ENCODE results near the gene FAIM2.

The FAIM2 gene

GRCh38 chr12:49900371-49900770, 3.3 kb downstream of the FAIM2 start (continued):
- no peak for TF ChIP-seq POU6F1 (CRISPR knock-in tag; IDR thresholded peaks at IDR 0.05; ENCODE audit: borderline replicate concordance, low read depth)
- no peak for TF ChIP-seq PATZ1 (CRISPR knock-in tag; IDR thresholded peaks at IDR 0.05; ENCODE audit: borderline replicate concordance)
- no peak for TF ChIP-seq ZNF565 (CRISPR knock-in tag; conservative IDR thresholded peaks at IDR 0.05; ENCODE audit: low read depth)
- TF ChIP-seq PPARA (CRISPR knock-in tag; IDR thresholded peaks at IDR 0.05; ENCODE audit: borderline replicate concordance), result no peak
- TF ChIP-seq RARB (CRISPR knock-in tag; IDR thresholded peaks at IDR 0.05), result no peak
- no peak for TF ChIP-seq TOX (CRISPR knock-in tag; IDR thresholded peaks at IDR 0.05; ENCODE audit: borderline replicate concordance)
- no peak for TF ChIP-seq SNAI2 (CRISPR knock-in tag; IDR thresholded peaks at IDR 0.05)
- no peak for TF ChIP-seq ZNF70 (CRISPR knock-in tag; IDR thresholded peaks at IDR 0.05)
- no peak for TF ChIP-seq OSR1 (CRISPR knock-in tag; IDR thresholded peaks at IDR 0.05)
- no peak for TF ChIP-seq CSDC2 (CRISPR knock-in tag; IDR thresholded peaks at IDR 0.05)

- no peak for TF ChIP-seq TOX (CRISPR knock-in tag; IDR thresholded peaks at IDR 0.05; ENCODE audit: borderline replicate concordance)
- TF ChIP-seq CSDC2 (CRISPR knock-in tag; IDR thresholded peaks at IDR 0.05), result no peak
- no peak for ATAC-seq
Observed at GRCh38 chr12:49899921-49900320, 3.8 kb downstream of the FAIM2 start.

- no peak for ATAC-seq
Observed at GRCh38 chr12:49899286-49899843, 4.3 kb downstream of the FAIM2 start.

GRCh38 chr12:49897276-49897675, 6.4 kb downstream of the FAIM2 start:
- ATAC-seq, result no peak
- no peak for TF ChIP-seq ZFP3 (CRISPR knock-in tag; IDR thresholded peaks at IDR 0.05)
- no peak for TF ChIP-seq CREB5 (CRISPR knock-in tag; IDR thresholded peaks at IDR 0.05; ENCODE audit: low read depth)
- no peak for TF ChIP-seq ESRRG (CRISPR knock-in tag; IDR thresholded peaks at IDR 0.05)
- TF ChIP-seq ISL1 (CRISPR knock-in tag; IDR thresholded peaks at IDR 0.05), result no peak
- TF ChIP-seq SNAI2 (CRISPR knock-in tag; IDR thresholded peaks at IDR 0.05), result no peak
- TF ChIP-seq ZFP30 (CRISPR knock-in tag; IDR thresholded peaks at IDR 0.05), result no peak
- no peak for TF ChIP-seq ZNF8 (CRISPR knock-in tag; IDR thresholded peaks at IDR 0.05)
- TF ChIP-seq ZNF565 (CRISPR knock-in tag; conservative IDR thresholded peaks at IDR 0.05; ENCODE audit: low read depth), result no peak
- no peak for TF ChIP-seq RARB (CRISPR knock-in tag; IDR thresholded peaks at IDR 0.05)
- no peak for TF ChIP-seq PATZ1 (CRISPR knock-in tag; IDR thresholded peaks at IDR 0.05; ENCODE audit: borderline replicate concordance)

More at GRCh38 chr12:49899286-49899843, 4.3 kb downstream of the FAIM2 start:
- TF ChIP-seq POU6F1 (CRISPR knock-in tag; IDR thresholded peaks at IDR 0.05; ENCODE audit: borderline replicate concordance, low read depth) (no peak), ZNF8 (CRISPR knock-in tag; IDR thresholded peaks at IDR 0.05) (no peak), ESRRG (CRISPR knock-in tag; IDR thresholded peaks at IDR 0.05) (no peak)

GRCh38 chr12:49895773-49896172, 7.9 kb downstream of the FAIM2 start:
- ATAC-seq, result no peak
- TF ChIP-seq TCF4 (CRISPR knock-in tag; IDR thresholded peaks at IDR 0.05; ENCODE audit: borderline replicate concordance), result no peak
- TF ChIP-seq CREB5 (CRISPR knock-in tag; IDR thresholded peaks at IDR 0.05; ENCODE audit: low read depth), result no peak
- no peak for TF ChIP-seq ESRRG (CRISPR knock-in tag; IDR thresholded peaks at IDR 0.05)
- TF ChIP-seq ARNTL (CRISPR knock-in tag; IDR thresholded peaks at IDR 0.05; ENCODE audit: borderline replicate concordance, low read depth), result no peak
- TF ChIP-seq POU6F1 (CRISPR knock-in tag; IDR thresholded peaks at IDR 0.05; ENCODE audit: borderline replicate concordance, low read depth), result no peak
- no peak for TF ChIP-seq ZFP30 (CRISPR knock-in tag; IDR thresholded peaks at IDR 0.05)
- no peak for TF ChIP-seq GLIS3 (CRISPR knock-in tag; IDR thresholded peaks at IDR 0.05)
- no peak for TF ChIP-seq RARB (CRISPR knock-in tag; IDR thresholded peaks at IDR 0.05)
- TF ChIP-seq SNAI2 (CRISPR knock-in tag; IDR thresholded peaks at IDR 0.05), result no peak
- no peak for TF ChIP-seq ISL1 (CRISPR knock-in tag; IDR thresholded peaks at IDR 0.05)
- TF ChIP-seq ZC3H10 (CRISPR knock-in tag; IDR thresholded peaks at IDR 0.05), result no peak
- TF ChIP-seq CSDC2 (CRISPR knock-in tag; IDR thresholded peaks at IDR 0.05), result no peak
- no peak for TF ChIP-seq ZNF70 (CRISPR knock-in tag; IDR thresholded peaks at IDR 0.05)
